OCI-LY7 (cell line): Measurements from ENCODE around the gene METTL21A. TPM values are rescaled to one million over a fixed set of nuclear protein-coding genes. Genes with fewer than 3 reads are reported as not detected.

Experiments used
- BruUV-seq: library from RNA; stranded (reverse); fragments of 400-500 nt; replicated peaks from 2 replicates; lab custom pipeline; 2021; lab: Mats Ljungman, UMichigan
- CTCF ChIA-PET: fragments of 300-600 bp; sonication (Branson Sonifier 250); formaldehyde crosslinking; loops from one replicate; lab custom pipeline; 2022; ENCODE audit warnings: antibody characterized with exemption; ENCODE audit not compliant: unreplicated experiment; lab: Charles Lee
- POLR2A ChIA-PET: fragments of 300-600 bp; sonication (Branson Sonifier 250); formaldehyde crosslinking; loops from one replicate; lab custom pipeline; 2022; ENCODE audit warnings: antibody characterized with exemption; lab: Charles Lee
- DNase-seq: peaks from one replicate; pipeline ENCODE4 v3.0.0-alpha.2; 2015; ENCODE audit warnings: low spot score
- H2AFZ ChIP-seq: fragments of 200-600 bp; sonication (generic), shearing (Covaris generic); 2 replicates; pipeline ENCODE4 v1.6.1; 2014; ENCODE audit warnings: mild to moderate bottlenecking, antibody characterized with exemption, low read length, moderate library complexity
- H3K27ac ChIP-seq: fragments of 200-600 bp; sonication (generic); 2 replicates; pipeline ENCODE4 v1.5.1; 2014; ENCODE audit warnings: mixed run types, low read depth, mild to moderate bottlenecking, moderate library complexity, low read length, inconsistent platforms; ENCODE audit not compliant: poor library complexity, severe bottlenecking
- H3K36me3 ChIP-seq: fragments of 200-600 bp; sonication (generic); 2 replicates; pipeline ENCODE4 v1.6.1; 2014; ENCODE audit warnings: mild to moderate bottlenecking, antibody characterized with exemption, low read length, moderate library complexity, mixed read lengths; ENCODE audit not compliant: insufficient read depth
- H3K4me1 ChIP-seq: fragments of 200-600 bp; sonication (generic); 2 replicates; pipeline ENCODE4 v1.5.1; 2014; ENCODE audit warnings: mild to moderate bottlenecking, low read length; ENCODE audit not compliant: insufficient read depth, poor library complexity, severe bottlenecking
- H3K4me2 ChIP-seq: fragments of 200-600 bp; sonication (generic); 2 replicates; pipeline ENCODE4 v1.6.1; 2014; ENCODE audit warnings: mild to moderate bottlenecking, low read length
- H3K4me3 ChIP-seq: fragments of 200-600 bp; sonication (generic); 2 replicates; pipeline ENCODE4 v1.5.1; 2014; ENCODE audit warnings: mild to moderate bottlenecking, low read depth, low read length; ENCODE audit not compliant: poor library complexity, severe bottlenecking
- H3K79me2 ChIP-seq: fragments of 200-600 bp; sonication (generic); 2 replicates; pipeline ENCODE4 v1.6.1; 2016; ENCODE audit warnings: low read depth, mild to moderate bottlenecking, low read length, moderate library complexity, mixed read lengths; ENCODE audit not compliant: insufficient read depth
- H3K9me2 ChIP-seq: fragments of 200-600 bp; sonication (generic); 2 replicates; pipeline ENCODE4 v1.6.1; 2016; ENCODE audit warnings: mild to moderate bottlenecking, low read length, mixed read lengths; ENCODE audit not compliant: insufficient read depth
- H3K9me3 ChIP-seq: fragments of 200-600 bp; sonication (generic); 2 replicates; pipeline ENCODE4 v1.6.1; 2014; ENCODE audit warnings: mild to moderate bottlenecking, mixed run types, low read length, mixed read lengths
- H4K20me1 ChIP-seq: fragments of 200-600 bp; sonication (generic); 2 replicates; pipeline ENCODE4 v1.6.1; 2014; ENCODE audit warnings: mild to moderate bottlenecking, antibody characterized with exemption, low read length, moderate library complexity, mixed read lengths; ENCODE audit not compliant: insufficient read depth
- CTCF ChIP-seq: fragments of 200-600 bp; sonication (generic); conservative IDR thresholded peaks from 2 replicates; pipeline ENCODE4 v1.5.1; 2014; ENCODE audit warnings: mild to moderate bottlenecking, antibody characterized with exemption, low read length, moderate library complexity, mixed read lengths
- EZH2phosphoT487 ChIP-seq: fragments of 200-600 bp; sonication (generic); IDR thresholded peaks from 2 replicates; pipeline ENCODE4 v1.6.1; 2018; ENCODE audit warnings: low read depth, borderline replicate concordance, mild to moderate bottlenecking, mixed run types, antibody characterized with exemption, low read length, moderate library complexity, mixed read lengths
- intact Hi-C: fragments of 100-400 bp; cut with micrococcal nuclease; formaldehyde crosslinking; loops from one replicate; pipeline ENCODE4 v1.10.0; 2022; ENCODE audit not compliant: unreplicated experiment
- total RNA-seq, 2 experiments: library from RNA; depleted of rRNA in 1 of 2; stranded (reverse); fragments of >200 nt in 1 of 2; shearing (Covaris generic) in 1 of 2; gene quantifications; 2 replicates each; pipeline ENCODE4 v1.2.3, GENCODE V29; 2014 to 2022

Gene METTL21A
- total RNA-seq, 2 experiments from 2014 or later: 55.2 to 58.9 TPM

- peak overlapping the region; percentile 89 for H2AFZ ChIP-seq
- H3K9me2 ChIP-seq: no peaks in the 10 kb centered on the region
- H4K20me1 ChIP-seq: no peaks in the 10 kb centered on the region
- peaks cover 45% of the 10 kb centered on the region for H3K4me1 ChIP-seq
- intact Hi-C loops: no loop called here
- peak overlapping the region; percentile 6 for H3K4me3 ChIP-seq
- DNase-seq: no peak
- no peaks in the 10 kb centered on the region for H3K79me2 ChIP-seq
- ChIA-PET CTCF (no interaction called here), POLR2A (interaction anchor here (2.6 kb wide), 1 partner anchor 37 kb away, joined by 9 read pairs; no protein-coding TSS in a partner anchor)
- no peak overlapping the region for H3K27ac ChIP-seq
- no peak for TF ChIP-seq CTCF
- TF ChIP-seq EZH2phosphoT487: no peak
- no TSS peak for BruUV-seq
- peak overlapping the region; percentile 56 for H3K4me2 ChIP-seq
- H3K9me3 ChIP-seq: no peaks in the 10 kb centered on the region
- H3K36me3 ChIP-seq: no peaks in the 10 kb centered on the region
Observed at GRCh38 chr2:207663870-207664545, 38.8 kb upstream of the METTL21A start.

- no peaks in the 10 kb centered on the region for H3K79me2 ChIP-seq
- BruUV-seq: no TSS peak
- ChIA-PET POLR2A (no interaction called here), CTCF (no interaction called here)
- H3K4me2 ChIP-seq: peak overlapping the region; percentile 42
- H2AFZ ChIP-seq: peak overlapping the region; percentile 89
- H3K27ac ChIP-seq: peak overlapping the region; percentile 38
- H4K20me1 ChIP-seq: no peaks in the 10 kb centered on the region
- peak overlapping the region; percentile 18 for H3K4me3 ChIP-seq
- no peaks in the 10 kb centered on the region for H3K36me3 ChIP-seq
- intact Hi-C loops: no loop called here
- DNase-seq: peak; percentile 66
- no peaks in the 10 kb centered on the region for H3K9me2 ChIP-seq
- no peaks in the 10 kb centered on the region for H3K9me3 ChIP-seq
- TF ChIP-seq CTCF (no peak), EZH2phosphoT487 (no peak)
- peaks cover 60% of the 10 kb centered on the region for H3K4me1 ChIP-seq
Observed at GRCh38 chr2:207662203-207662602, 37.0 kb upstream of the METTL21A start.

- H3K9me3 ChIP-seq: no peaks in the 10 kb centered on the region
- no peaks in the 10 kb centered on the region for H3K9me2 ChIP-seq
- TF ChIP-seq EZH2phosphoT487: no peak
- no peak for TF ChIP-seq CTCF
- H3K36me3 ChIP-seq: no peaks in the 10 kb centered on the region
- no TSS peak for BruUV-seq
- intact Hi-C loops: no loop called here
- H3K4me3 ChIP-seq: no peak overlapping the region
- no peak overlapping the region for H3K4me2 ChIP-seq
- H2AFZ ChIP-seq: peak overlapping the region; percentile 89; the same call in 1 of the 2 replicates
- H3K79me2 ChIP-seq: no peaks in the 10 kb centered on the region
- H3K4me1 ChIP-seq: peaks cover 65% of the 10 kb centered on the region
- POLR2A ChIA-PET: interaction anchor here (0.5 to 0.7 kb wide), 4 partner anchors 35 to 868 kb away, joined by 3 read pairs; partner anchors contain the start of gene METTL21A
- DNase-seq: no peak
- no peaks in the 10 kb centered on the region for H4K20me1 ChIP-seq
- H3K27ac ChIP-seq: no peak overlapping the region
- CTCF ChIA-PET: no interaction called here
Observed at GRCh38 chr2:207660994-207661393, 35.8 kb upstream of the METTL21A start.
